ENCODE results near the gene PEX26.
A peak's percentile ranks its signal among the peaks of the same experiment; 100 is the strongest.
"Not testable (repeated sequence)": the region's sequence is repeated elsewhere in the genome, so short reads cannot be mapped to it uniquely, and the experiment has no call there.

PEX26 gene

DNA sequence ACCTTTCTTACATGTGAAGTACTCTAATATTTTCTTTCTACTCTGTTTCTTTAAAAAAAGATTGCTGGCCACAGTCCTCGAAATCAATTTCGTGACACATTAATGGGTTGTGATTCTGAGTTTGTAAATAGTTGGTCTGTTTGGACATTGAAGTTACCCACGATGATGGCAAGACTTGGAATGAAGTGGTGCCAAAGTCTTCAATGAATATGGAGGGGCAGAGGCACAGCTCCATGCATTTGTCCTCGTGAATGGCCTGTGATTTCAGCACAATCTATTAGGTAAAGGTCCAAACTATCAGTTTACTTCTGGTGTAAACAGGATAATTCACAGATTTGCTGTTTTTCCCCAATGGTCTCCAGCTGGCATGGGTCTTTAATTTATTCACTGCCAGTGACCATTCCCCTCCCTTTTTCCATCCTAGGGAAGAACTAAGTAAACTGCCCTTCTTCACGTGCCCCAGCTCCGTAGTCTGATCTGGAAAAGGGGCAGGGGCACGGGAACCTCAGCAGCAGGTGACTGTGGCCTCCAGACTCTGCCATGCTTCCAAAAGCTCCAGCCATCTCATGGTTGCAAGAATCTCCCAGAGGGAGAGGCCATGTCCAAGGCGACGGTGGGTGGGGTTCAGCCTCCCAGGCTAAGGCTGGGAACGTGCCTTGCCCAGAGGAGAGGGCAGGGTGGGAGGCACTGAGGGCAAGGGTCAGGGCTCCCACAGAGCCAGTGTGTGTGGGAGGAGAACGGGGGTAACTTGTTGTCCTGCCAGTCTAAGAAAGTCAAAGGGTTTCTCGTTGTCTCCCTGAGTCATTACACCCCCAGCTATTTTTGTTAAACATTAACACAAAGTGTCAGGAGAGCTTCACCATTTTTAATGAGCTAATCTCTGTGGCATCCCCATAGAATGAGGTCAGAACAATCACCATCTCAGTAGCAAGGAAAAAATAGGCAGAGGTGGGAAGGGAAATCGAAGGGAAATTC, 16.9 kb upstream of the PEX26 start:
- peaks cover 26 to 38% (median 32%) of the 10 kb centered on the region in 10 experiments for H3K4me1 ChIP-seq
- H3K9ac ChIP-seq = no peak overlapping the region
- no peak overlapping the region for H3K4me3 ChIP-seq
- no peak overlapping the region for H3K27ac ChIP-seq
- TF ChIP-seq Cebpa-rat (IDR thresholded peaks at IDR 0.05) = no peak
- no peaks in the 10 kb centered on the region for H4K20me1 ChIP-seq
- H3K4me2 ChIP-seq = no peak overlapping the region
- H3K36me3 ChIP-seq = no peaks in the 10 kb centered on the region
- H3K27me3 ChIP-seq = peaks cover 0 to 6% (median 0%) of the 10 kb centered on the region in 11 experiments; a peak in 1 of 22 replicates
- peaks cover 0 to 4% (median 0%) of the 10 kb centered on the region in 11 experiments; a peak in 1 of 22 replicates for H3K9me3 ChIP-seq (replicated peaks in 1 of 11)

DNA sequence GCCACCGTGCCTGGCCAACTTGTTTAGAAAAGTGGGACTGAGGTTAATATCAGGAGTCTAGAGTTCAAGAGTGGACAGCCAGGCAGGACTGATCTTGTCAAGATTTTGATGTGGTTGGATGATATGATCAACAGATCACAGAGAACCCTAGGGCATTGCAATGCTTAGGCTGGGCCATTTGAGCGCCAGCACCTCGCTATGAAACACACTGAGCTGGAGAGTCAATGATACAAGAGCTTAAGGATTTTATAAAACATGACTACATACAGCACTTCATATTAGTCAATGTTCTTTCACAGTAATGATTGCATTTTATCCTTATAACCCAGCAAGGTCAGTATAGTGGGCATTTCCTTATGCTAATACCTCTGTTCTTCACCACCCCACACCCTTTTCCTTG, 15.4 kb upstream of the PEX26 start:
- H3K27ac ChIP-seq = no peak overlapping the region
- no peaks in the 10 kb centered on the region for H4K20me1 ChIP-seq
- TF ChIP-seq Cebpa-rat (IDR thresholded peaks at IDR 0.05) = no peak
- H3K4me3 ChIP-seq = no peak overlapping the region
- peaks cover 17 to 37% (median 32%) of the 10 kb centered on the region in 10 experiments for H3K4me1 ChIP-seq
- no peaks in the 10 kb centered on the region for H3K36me3 ChIP-seq
- H3K9ac ChIP-seq = no peak overlapping the region
- peaks cover 0 to 4% (median 0%) of the 10 kb centered on the region in 11 experiments; a peak in 1 of 22 replicates for H3K9me3 ChIP-seq (replicated peaks in 1 of 11)
- H3K27me3 ChIP-seq = peaks cover 0 to 6% (median 0%) of the 10 kb centered on the region in 11 experiments; a peak in 1 of 22 replicates
- H3K4me2 ChIP-seq = no peak overlapping the region

DNA sequence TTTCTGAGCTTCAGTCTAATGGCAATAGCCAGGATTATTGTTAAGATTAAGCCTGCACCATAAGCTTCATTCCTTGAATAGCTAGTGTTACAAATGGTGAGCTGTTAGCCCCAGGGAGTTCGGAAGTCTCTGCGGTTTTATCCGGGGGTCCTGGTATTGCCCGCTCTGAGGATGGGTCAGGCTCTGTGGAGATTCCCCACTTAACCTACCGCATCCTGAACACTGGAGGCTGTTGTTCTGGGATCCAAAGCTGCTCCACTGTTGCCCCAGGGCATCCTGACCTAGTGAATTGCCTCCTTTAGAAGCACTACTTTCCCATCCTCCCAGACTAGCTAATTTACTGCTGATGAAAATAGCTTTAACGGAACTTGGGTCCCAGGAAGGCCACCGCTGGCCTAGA, 14.5 kb upstream of the PEX26 start:
- H3K27me3 ChIP-seq = peaks cover 0 to 6% (median 0%) of the 10 kb centered on the region in 11 experiments; a peak in 1 of 22 replicates
- H3K4me1 ChIP-seq = peaks cover 15 to 38% (median 30%) of the 10 kb centered on the region in 10 experiments
- H3K9me3 ChIP-seq (replicated peaks in 1 of 11) = peaks cover 0 to 4% (median 0%) of the 10 kb centered on the region in 11 experiments; a peak in 1 of 22 replicates
- H3K27ac ChIP-seq = peak overlapping the region in 4 of 11 experiments; percentile 12 to 31 (median 20); a peak in 3 of 22 replicates
- no peak overlapping the region for H3K4me3 ChIP-seq
- H3K36me3 ChIP-seq = no peaks in the 10 kb centered on the region
- H3K4me2 ChIP-seq = peak overlapping the region in 6 of 11 experiments; percentile 12 to 31 (median 22); a peak in 7 of 22 replicates
- no peak overlapping the region for H3K9ac ChIP-seq
- no peak for TF ChIP-seq Cebpa-rat (IDR thresholded peaks at IDR 0.05)
- H4K20me1 ChIP-seq = no peaks in the 10 kb centered on the region

DNA sequence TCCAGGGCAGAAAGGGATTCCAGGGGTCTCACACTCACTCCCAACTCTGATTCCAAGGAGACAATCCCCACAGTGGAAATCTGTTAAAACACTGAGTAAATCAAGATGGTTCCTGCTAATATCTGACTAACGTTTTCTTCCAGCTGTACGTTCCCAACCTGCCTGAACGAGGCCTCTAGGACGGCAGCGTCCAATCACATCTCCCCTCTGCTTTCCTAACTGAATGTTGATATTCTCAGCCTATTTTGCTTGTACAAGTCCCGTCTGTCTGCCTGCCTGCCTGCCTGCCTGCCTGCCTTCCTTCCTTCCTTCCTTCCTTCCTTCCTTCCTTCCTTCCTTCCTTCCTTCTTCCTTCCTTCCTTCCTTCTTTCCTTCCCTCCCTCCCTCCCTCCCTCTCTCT, 14.1 kb upstream of the PEX26 start:
- not testable (repeated sequence) for H3K36me3 ChIP-seq; H4K20me1 ChIP-seq; H3K4me3 ChIP-seq; H3K9ac ChIP-seq; H3K9me3 ChIP-seq (replicated peaks in 1 of 11); H3K27me3 ChIP-seq
- Histone ChIP-seq H3K27ac (peak overlapping the region in 4 of 11 experiments; percentile 12 to 31 (median 20); a peak in 3 of 22 replicates), H3K4me1 (peaks cover 15 to 38% (median 30%) of the 10 kb centered on the region in 10 experiments), H3K4me2 (peak overlapping the region in 6 of 11 experiments; percentile 12 to 31 (median 22); a peak in 7 of 22 replicates)

DNA sequence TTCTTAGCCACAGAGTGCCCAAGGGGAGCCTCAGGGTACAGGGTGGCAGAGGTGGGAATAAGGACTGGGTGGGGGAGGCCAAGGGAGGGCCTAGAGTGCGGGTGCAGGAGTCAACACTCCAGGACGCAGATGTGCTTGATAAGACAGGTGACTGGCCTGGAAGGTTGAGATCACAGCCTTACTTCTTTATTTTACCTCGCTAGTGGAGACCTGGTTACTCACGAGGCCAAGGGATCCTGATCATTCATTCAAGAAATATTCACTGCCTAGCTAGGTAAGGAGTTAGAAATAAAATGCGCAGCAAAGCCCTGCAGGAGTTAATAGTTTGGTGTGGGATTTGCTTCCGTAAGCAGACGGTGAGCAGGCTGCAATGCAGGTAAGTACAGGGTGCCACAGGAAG, 13.2 kb upstream of the PEX26 start:
- peaks cover 0 to 4% (median 0%) of the 10 kb centered on the region in 11 experiments; a peak in 1 of 22 replicates for H3K9me3 ChIP-seq (replicated peaks in 1 of 11)
- H3K27ac ChIP-seq = peak overlapping the region in 4 of 11 experiments; percentile 29 to 67 (median 59); a peak in 5 of 22 replicates
- H3K27me3 ChIP-seq = peaks cover 0 to 6% (median 0%) of the 10 kb centered on the region in 11 experiments; a peak in 1 of 22 replicates
- H3K9ac ChIP-seq = peak overlapping the region in 2 of 11 experiments; percentile 1 to 40; a peak in 1 of 22 replicates
- no peak for TF ChIP-seq Cebpa-rat (IDR thresholded peaks at IDR 0.05)
- no peaks in the 10 kb centered on the region for H3K36me3 ChIP-seq
- peak overlapping the region in 9 of 11 experiments; percentile 55 to 84 (median 75); a peak in 17 of 22 replicates for H3K4me2 ChIP-seq
- no peaks in the 10 kb centered on the region for H4K20me1 ChIP-seq
- H3K4me1 ChIP-seq = peaks cover 15 to 38% (median 32%) of the 10 kb centered on the region in 10 experiments
- H3K4me3 ChIP-seq = no peak overlapping the region

DNA sequence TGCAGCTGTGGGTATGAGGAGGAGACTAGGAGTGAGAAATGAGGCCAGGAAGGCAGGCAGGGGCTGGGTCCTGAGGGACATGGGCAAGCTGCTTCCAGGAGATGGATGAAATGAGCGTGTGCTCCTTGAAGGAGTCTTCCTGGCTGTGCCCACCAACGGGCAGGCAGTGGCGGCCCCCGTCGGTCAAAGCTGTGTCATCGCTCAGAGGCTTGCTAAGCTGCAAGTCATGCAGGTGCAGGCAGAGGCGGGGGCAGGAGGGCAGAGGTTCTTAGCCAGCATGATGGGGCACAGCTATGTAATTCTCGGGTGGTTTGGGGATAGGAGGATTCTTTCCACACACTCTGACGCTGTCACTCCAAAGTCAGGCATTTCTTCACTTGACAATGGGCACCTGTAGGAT, 12.5 kb upstream of the PEX26 start:
- no peak for TF ChIP-seq Cebpa-rat (IDR thresholded peaks at IDR 0.05)
- peak overlapping the region in 4 of 11 experiments; percentile 29 to 67 (median 59); a peak in 7 of 22 replicates for H3K27ac ChIP-seq
- no peaks in the 10 kb centered on the region for H3K36me3 ChIP-seq
- peak overlapping the region; percentile 49 to 84 (median 66) for H3K4me2 ChIP-seq
- peaks cover 0 to 4% (median 0%) of the 10 kb centered on the region in 11 experiments; a peak in 1 of 22 replicates for H3K9me3 ChIP-seq (replicated peaks in 1 of 11)
- no peaks in the 10 kb centered on the region for H4K20me1 ChIP-seq
- H3K27me3 ChIP-seq = peaks cover 0 to 6% (median 0%) of the 10 kb centered on the region in 11 experiments; a peak in 1 of 22 replicates
- peak overlapping the region in 2 of 11 experiments; percentile 1 to 40; a peak in 2 of 22 replicates for H3K9ac ChIP-seq
- H3K4me3 ChIP-seq = no peak overlapping the region
- H3K4me1 ChIP-seq = peaks cover 15 to 38% (median 32%) of the 10 kb centered on the region in 10 experiments

DNA sequence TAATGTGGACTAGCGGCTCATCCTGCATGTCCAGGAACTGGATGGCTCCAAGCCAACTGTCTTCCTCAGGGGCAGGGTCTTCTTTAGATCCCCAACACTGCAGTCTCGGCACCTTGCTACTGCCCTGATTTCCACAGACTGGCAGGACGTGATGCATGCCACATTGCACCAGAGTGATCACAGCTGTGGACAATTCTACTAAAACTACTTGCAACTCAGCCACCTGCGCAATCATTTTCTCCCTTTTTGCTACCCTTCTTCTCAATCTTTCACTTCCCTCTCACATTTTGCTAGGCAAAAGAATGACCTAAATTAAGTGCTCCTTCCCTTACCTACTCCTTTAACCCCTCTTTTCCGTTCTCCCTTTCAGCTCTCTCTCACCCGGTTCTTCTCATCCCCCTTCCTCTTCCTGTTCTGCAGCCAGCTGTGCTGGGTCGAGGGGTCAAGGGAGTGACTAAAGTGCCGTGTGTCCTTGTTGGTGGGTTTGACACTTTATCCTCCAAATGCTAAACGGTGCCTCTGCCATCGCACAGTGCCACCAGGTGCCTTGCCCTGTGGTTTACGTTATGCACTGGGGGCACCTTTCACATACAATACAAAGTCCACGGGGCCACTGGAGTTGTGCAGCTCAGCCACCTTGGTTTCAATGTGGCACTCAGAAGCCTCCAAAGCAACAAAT, 11.5 kb upstream of the PEX26 start:
- peak overlapping the region in 5 of 11 experiments; percentile 16 to 67 (median 59); a peak in 9 of 22 replicates for H3K27ac ChIP-seq
- peak overlapping the region in 1 of 11 experiments; percentile 2; a peak in 3 of 22 replicates for H3K9ac ChIP-seq
- peaks cover 0 to 4% (median 0%) of the 10 kb centered on the region in 11 experiments; a peak in 1 of 22 replicates for H3K9me3 ChIP-seq (replicated peaks in 1 of 11)
- no peaks in the 10 kb centered on the region for H3K36me3 ChIP-seq
- H3K27me3 ChIP-seq = peaks cover 0 to 6% (median 0%) of the 10 kb centered on the region in 11 experiments; a peak in 1 of 22 replicates
- no peak; a peak in 1 of 22 replicates for TF ChIP-seq Cebpa-rat (IDR thresholded peaks at IDR 0.05)
- H4K20me1 ChIP-seq = no peaks in the 10 kb centered on the region
- H3K4me3 ChIP-seq = no peak overlapping the region
- peak overlapping the region; percentile 49 to 84 (median 66) for H3K4me2 ChIP-seq
- peaks cover 15 to 45% (median 36%) of the 10 kb centered on the region in 10 experiments for H3K4me1 ChIP-seq

DNA sequence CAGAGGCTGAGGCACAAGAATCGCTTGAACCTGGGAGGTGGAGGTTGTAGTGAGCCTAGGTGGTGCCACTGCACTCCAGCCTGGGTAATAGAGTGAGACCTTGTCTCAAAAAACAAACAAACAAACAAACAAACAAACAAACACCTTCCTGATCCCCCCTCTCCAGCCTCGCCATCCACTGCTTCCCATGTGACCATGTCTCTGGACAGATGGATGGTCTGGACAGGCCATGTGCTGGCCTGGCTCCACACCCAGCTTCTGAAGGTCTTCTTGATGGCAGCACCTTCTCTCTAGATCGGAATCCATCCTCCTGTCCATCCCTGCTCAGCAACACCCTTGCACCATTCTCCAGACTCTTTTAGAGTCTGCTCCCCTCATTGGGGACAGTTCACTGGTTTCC, 10.7 kb upstream of the PEX26 start:
- H3K27ac ChIP-seq = peak overlapping the region in 3 of 11 experiments; percentile 12 to 67 (median 59); a peak in 5 of 22 replicates

More for the DNA sequence above, 10.7 kb upstream of the PEX26 start:
- H3K4me1 ChIP-seq = peaks cover 15 to 53% (median 43%) of the 10 kb centered on the region in 10 experiments
- no peaks in the 10 kb centered on the region for H3K36me3 ChIP-seq
- H3K4me2 ChIP-seq = peak overlapping the region in 7 of 11 experiments; percentile 55 to 84 (median 75); a peak in 6 of 22 replicates
- H4K20me1 ChIP-seq = no peaks in the 10 kb centered on the region
- no peak for TF ChIP-seq Cebpa-rat (IDR thresholded peaks at IDR 0.05)
- peaks cover 0 to 6% (median 0%) of the 10 kb centered on the region in 11 experiments; a peak in 1 of 22 replicates for H3K27me3 ChIP-seq
- H3K9me3 ChIP-seq (replicated peaks in 1 of 11) = peaks cover 0 to 4% (median 0%) of the 10 kb centered on the region in 11 experiments; a peak in 1 of 22 replicates
- no peak overlapping the region for H3K4me3 ChIP-seq
- H3K9ac ChIP-seq = no peak overlapping the region

Data from BLaER1 treated with 17β-estradiol and CSF1 and Interleukin-3, amounts not matched to agents 10 nM and 100 nM (cell line).